ENCODE data around the gene ELL2.
"Not testable (repeated sequence)": the region's sequence is repeated elsewhere in the genome, so short reads cannot be mapped to it uniquely, and the experiment has no call there.

Gene ELL2

GRCh38 chr5:95927927-95928723 is 33.5 kb downstream of the ELL2 start:
- no peak for DNase-seq

- DNase-seq: not testable (repeated sequence)
Measured at GRCh38 chr5:95927300-95927699, 34.4 kb downstream of the ELL2 start.

GRCh38 chr5:95925939-95926338 is 35.7 kb downstream of the ELL2 start:
- DNase-seq: no peak

GRCh38 chr5:95925378-95925744 is 36.3 kb downstream of the ELL2 start:
- no peak for DNase-seq

GRCh38 chr5:95924720-95925377 is 36.8 kb downstream of the ELL2 start:
- no peak for DNase-seq

GRCh38 chr5:95923918-95924544 is 37.6 kb downstream of the ELL2 start:
- DNase-seq: no peak

GRCh38 chr5:95922798-95923197 is 38.9 kb downstream of the ELL2 start:
- no peak for DNase-seq

GRCh38 chr5:95921501-95921900 is 40.1 kb downstream of the ELL2 start:
- DNase-seq: no peak

GRCh38 chr5:95920822-95921221 is 40.8 kb downstream of the ELL2 start:
- no peak for DNase-seq

- no peak for DNase-seq
Measured at GRCh38 chr5:95919658-95920057, 42.0 kb downstream of the ELL2 start.

- DNase-seq: no peak
Measured at GRCh38 chr5:95918421-95919006, 43.1 kb downstream of the ELL2 start.

- DNase-seq: no peak
Measured at GRCh38 chr5:95917207-95917606, 44.4 kb downstream of the ELL2 start.

- no peak for DNase-seq
Measured at GRCh38 chr5:95916687-95917085, 45.0 kb downstream of the ELL2 start.

- no peak for DNase-seq
Measured at GRCh38 chr5:95915999-95916686, 45.5 kb downstream of the ELL2 start.

GRCh38 chr5:95913663-95914062 is 48.0 kb downstream of the ELL2 start:
- DNase-seq: no peak

GRCh38 chr5:95912029-95912428 is 49.6 kb downstream of the ELL2 start:
- DNase-seq: no peak

GRCh38 chr5:95910521-95910920 is 51.1 kb downstream of the ELL2 start:
- DNase-seq: no peak

- no peak for DNase-seq
Measured at GRCh38 chr5:95909738-95910137, 51.9 kb downstream of the ELL2 start.

GRCh38 chr5:95908799-95909198 is 52.9 kb downstream of the ELL2 start:
- no peak for DNase-seq

- no peak for DNase-seq
Measured at GRCh38 chr5:95907740-95908706, 53.6 kb downstream of the ELL2 start.

- no peak for DNase-seq
Measured at GRCh38 chr5:95907067-95907705, 54.5 kb downstream of the ELL2 start.

Measured in CD4-positive, alpha-beta T cell treated with Interleukin-12 subunit alpha and Interleukin-12 subunit beta, for 1 hour (primary cell).